Measurements from ENCODE around the gene PACRG. TPM values are rescaled to one million over a fixed set of nuclear protein-coding genes. Genes with fewer than 3 reads are reported as not detected.
A peak's percentile ranks its signal among the peaks of the same experiment; 100 is the strongest.

PACRG gene
- total and polyA plus RNA-seq, 5 donors from 2014 or later: 0.44 to 1.2 (median 0.87) TPM; not detected in 2

- Histone ChIP-seq H3K4me1 (ENCODE audit: control insufficient read depth, insufficient read depth, low read length, poor library complexity, severe bottlenecking) (no peaks in the 10 kb centered on the region), H3K4me3 (ENCODE audit: low read depth, low read length) (no peak overlapping the region), H3K27me3 (ENCODE audit: control insufficient read depth, insufficient read depth, low read length) (no peaks in the 10 kb centered on the region), H3K27ac (ENCODE audit: insufficient read depth, low read length, poor library complexity, severe bottlenecking) (no peak overlapping the region), H3K9me3 (ENCODE audit: control insufficient read depth in 2 of 2, low read length in 2 of 2) (no peaks in the 10 kb centered on the region), H3K36me3 (ENCODE audit: control insufficient read depth, insufficient read depth, low read length) (no peaks in the 10 kb centered on the region)
- Mint-ChIP-seq H3K27ac (no peak overlapping the region), H3K27me3 (peaks cover 4% of the 10 kb centered on the region), H3K4me3 (no peak overlapping the region), H3K36me3 (no peaks in the 10 kb centered on the region), H3K4me1 (no peaks in the 10 kb centered on the region), H3K9me3 (peaks cover 0 to 2% (median 0%) of the 10 kb centered on the region in 7 donors)
- DNase-seq (no peak), ATAC-seq (ENCODE audit: low read depth in 2 of 2) (no peak)
Observed at GRCh38 chr6:163240556-163240955, 512.8 kb downstream of the PACRG start.

- no peaks in the 10 kb centered on the region for H3K27me3 ChIP-seq (ENCODE audit: control insufficient read depth, insufficient read depth, low read length)
- H3K9me3 ChIP-seq (ENCODE audit: control insufficient read depth in 2 of 2, low read length in 2 of 2): no peaks in the 10 kb centered on the region
- no peak overlapping the region for H3K27ac Mint-ChIP-seq
- no peaks in the 10 kb centered on the region for H3K4me1 ChIP-seq (ENCODE audit: control insufficient read depth, insufficient read depth, low read length, poor library complexity, severe bottlenecking)
- DNase-seq: no peak
- no peak for ATAC-seq (ENCODE audit: low read depth in 2 of 2)
- peaks cover 4% of the 10 kb centered on the region for H3K27me3 Mint-ChIP-seq
- no peak overlapping the region for H3K4me3 Mint-ChIP-seq
- H3K4me1 Mint-ChIP-seq: no peaks in the 10 kb centered on the region
- peaks cover 0 to 3% (median 0%) of the 10 kb centered on the region in 7 donors for H3K9me3 Mint-ChIP-seq
- no peak overlapping the region for H3K27ac ChIP-seq (ENCODE audit: insufficient read depth, low read length, poor library complexity, severe bottlenecking)
- H3K36me3 ChIP-seq (ENCODE audit: control insufficient read depth, insufficient read depth, low read length): no peaks in the 10 kb centered on the region
- no peaks in the 10 kb centered on the region for H3K36me3 Mint-ChIP-seq
- H3K4me3 ChIP-seq (ENCODE audit: low read depth, low read length): no peak overlapping the region
Observed at GRCh38 chr6:163241683-163242082, 513.9 kb downstream of the PACRG start.

- Mint-ChIP-seq H3K36me3 (no peaks in the 10 kb centered on the region), H3K4me1 (no peaks in the 10 kb centered on the region), H3K27me3 (peaks cover 4% of the 10 kb centered on the region), H3K27ac (no peak overlapping the region), H3K4me3 (no peak overlapping the region), H3K9me3 (peaks cover 0 to 3% (median 0%) of the 10 kb centered on the region in 7 donors)
- Histone ChIP-seq H3K4me3 (ENCODE audit: low read depth, low read length) (no peak overlapping the region), H3K27ac (ENCODE audit: insufficient read depth, low read length, poor library complexity, severe bottlenecking) (no peak overlapping the region), H3K36me3 (ENCODE audit: control insufficient read depth, insufficient read depth, low read length) (no peaks in the 10 kb centered on the region), H3K9me3 (ENCODE audit: control insufficient read depth in 2 of 2, low read length in 2 of 2) (no peaks in the 10 kb centered on the region), H3K27me3 (ENCODE audit: control insufficient read depth, insufficient read depth, low read length) (no peaks in the 10 kb centered on the region), H3K4me1 (ENCODE audit: control insufficient read depth, insufficient read depth, low read length, poor library complexity, severe bottlenecking) (no peaks in the 10 kb centered on the region)
- no peak for ATAC-seq (ENCODE audit: low read depth in 2 of 2)
- DNase-seq: no peak
Observed at GRCh38 chr6:163243083-163243482, 515.3 kb downstream of the PACRG start.

GRCh38 chr6:163243692-163244589, 516.2 kb downstream of the PACRG start:
- Mint-ChIP-seq H3K27ac (no peak overlapping the region), H3K4me1 (no peaks in the 10 kb centered on the region), H3K27me3 (peaks cover 4% of the 10 kb centered on the region), H3K36me3 (no peaks in the 10 kb centered on the region), H3K4me3 (no peak overlapping the region), H3K9me3 (peaks cover 0 to 2% (median 0%) of the 10 kb centered on the region in 7 donors)
- Histone ChIP-seq H3K4me1 (ENCODE audit: control insufficient read depth, insufficient read depth, low read length, poor library complexity, severe bottlenecking) (no peaks in the 10 kb centered on the region), H3K27ac (ENCODE audit: insufficient read depth, low read length, poor library complexity, severe bottlenecking) (no peak overlapping the region), H3K9me3 (ENCODE audit: control insufficient read depth in 2 of 2, low read length in 2 of 2) (no peaks in the 10 kb centered on the region), H3K36me3 (ENCODE audit: control insufficient read depth, insufficient read depth, low read length) (no peaks in the 10 kb centered on the region), H3K4me3 (ENCODE audit: low read depth, low read length) (no peak overlapping the region), H3K27me3 (ENCODE audit: control insufficient read depth, insufficient read depth, low read length) (no peaks in the 10 kb centered on the region)
- no peak for ATAC-seq (ENCODE audit: low read depth in 2 of 2)
- no peak for DNase-seq

- Histone ChIP-seq H3K36me3 (ENCODE audit: control insufficient read depth, insufficient read depth, low read length) (no peaks in the 10 kb centered on the region), H3K27ac (ENCODE audit: insufficient read depth, low read length, poor library complexity, severe bottlenecking) (no peak overlapping the region), H3K4me1 (ENCODE audit: control insufficient read depth, insufficient read depth, low read length, poor library complexity, severe bottlenecking) (no peaks in the 10 kb centered on the region), H3K4me3 (ENCODE audit: low read depth, low read length) (no peak overlapping the region), H3K27me3 (ENCODE audit: control insufficient read depth, insufficient read depth, low read length) (no peaks in the 10 kb centered on the region), H3K9me3 (ENCODE audit: control insufficient read depth in 2 of 2, low read length in 2 of 2) (no peaks in the 10 kb centered on the region)
- ATAC-seq (ENCODE audit: low read depth in 2 of 2) (no peak), DNase-seq (no peak)
- no peak overlapping the region for H3K27ac Mint-ChIP-seq
- H3K27me3 Mint-ChIP-seq: peaks cover 4% of the 10 kb centered on the region
- peaks cover 0 to 2% (median 0%) of the 10 kb centered on the region in 7 donors for H3K9me3 Mint-ChIP-seq
- H3K4me3 Mint-ChIP-seq: no peak overlapping the region
- no peaks in the 10 kb centered on the region for H3K36me3 Mint-ChIP-seq
- no peaks in the 10 kb centered on the region for H3K4me1 Mint-ChIP-seq
Observed at GRCh38 chr6:163248051-163248450, 520.3 kb downstream of the PACRG start.

- Mint-ChIP-seq H3K4me3 (no peak overlapping the region), H3K27me3 (peaks cover 2% of the 10 kb centered on the region), H3K9me3 (peaks cover 0 to 2% (median 0%) of the 10 kb centered on the region in 7 donors), H3K4me1 (no peaks in the 10 kb centered on the region), H3K36me3 (no peaks in the 10 kb centered on the region), H3K27ac (no peak overlapping the region)
- H3K4me3 ChIP-seq (ENCODE audit: low read depth, low read length): no peak overlapping the region
- no peaks in the 10 kb centered on the region for H3K4me1 ChIP-seq (ENCODE audit: control insufficient read depth, insufficient read depth, low read length, poor library complexity, severe bottlenecking)
- H3K9me3 ChIP-seq (ENCODE audit: control insufficient read depth in 2 of 2, low read length in 2 of 2): no peaks in the 10 kb centered on the region
- no peaks in the 10 kb centered on the region for H3K36me3 ChIP-seq (ENCODE audit: control insufficient read depth, insufficient read depth, low read length)
- no peaks in the 10 kb centered on the region for H3K27me3 ChIP-seq (ENCODE audit: control insufficient read depth, insufficient read depth, low read length)
- H3K27ac ChIP-seq (ENCODE audit: insufficient read depth, low read length, poor library complexity, severe bottlenecking): no peak overlapping the region
- peak in 1 of 3 donors; percentile 2 for DNase-seq
- no peak for ATAC-seq (ENCODE audit: low read depth in 2 of 2)
Observed at GRCh38 chr6:163249651-163250101, 521.9 kb downstream of the PACRG start.

- no peak for ATAC-seq (ENCODE audit: low read depth in 2 of 2)
- H3K4me3 Mint-ChIP-seq: no peak overlapping the region
- H3K36me3 Mint-ChIP-seq: no peaks in the 10 kb centered on the region
Observed at GRCh38 chr6:163250116-163250515, 522.3 kb downstream of the PACRG start.

More at GRCh38 chr6:163250116-163250515, 522.3 kb downstream of the PACRG start:
- H3K4me3 ChIP-seq (ENCODE audit: low read depth, low read length): no peak overlapping the region
- no peaks in the 10 kb centered on the region for H3K4me1 ChIP-seq (ENCODE audit: control insufficient read depth, insufficient read depth, low read length, poor library complexity, severe bottlenecking)
- H3K27ac Mint-ChIP-seq: no peak overlapping the region
- no peaks in the 10 kb centered on the region for H3K4me1 Mint-ChIP-seq
- DNase-seq: no peak
- H3K9me3 Mint-ChIP-seq: peaks cover 0 to 2% (median 0%) of the 10 kb centered on the region in 7 donors
- no peaks in the 10 kb centered on the region for H3K36me3 ChIP-seq (ENCODE audit: control insufficient read depth, insufficient read depth, low read length)
- no peak overlapping the region for H3K27ac ChIP-seq (ENCODE audit: insufficient read depth, low read length, poor library complexity, severe bottlenecking)
- no peaks in the 10 kb centered on the region for H3K27me3 Mint-ChIP-seq
- no peaks in the 10 kb centered on the region for H3K27me3 ChIP-seq (ENCODE audit: control insufficient read depth, insufficient read depth, low read length)
- H3K9me3 ChIP-seq (ENCODE audit: control insufficient read depth in 2 of 2, low read length in 2 of 2): no peaks in the 10 kb centered on the region
